GM12878 (cell line): Measurements from ENCODE around the gene COX4I2. TPM values are rescaled to one million over a fixed set of nuclear protein-coding genes. Genes with fewer than 3 reads are reported as not detected.

ENCODE experiments used
- ATAC-seq: fragments of 200-7000 bp; cut with Tn5 transposase; 3 replicates; pipeline ENCODE4 v1.9.1; 2020; ENCODE audit warnings: mild to moderate bottlenecking, moderate library complexity
- BruUV-seq: library from RNA; stranded (reverse); fragments of 400-500 nt; replicated peaks from 2 replicates; lab custom pipeline; 2021; lab: Mats Ljungman, UMichigan
- CTCF ChIA-PET: fragments of 300-600 bp; sonication (Branson Sonifier 250); formaldehyde crosslinking; extraction: SDS; loops from one replicate; lab custom pipeline; 2021; ENCODE audit warnings: inconsistent platforms; lab: Yijun Ruan, JAX
- POLR2A ChIA-PET: fragments of 350-600 bp; formaldehyde crosslinking; extraction: SDS; loops from one replicate; lab custom pipeline; 2021; ENCODE audit warnings: inconsistent platforms; lab: Charles Lee
- RAD21 ChIA-PET: fragments of 300-600 bp; sonication (Branson Sonifier 250); formaldehyde crosslinking; loops from one replicate; lab custom pipeline; 2023; ENCODE audit warnings: antibody characterized with exemption; ENCODE audit not compliant: unreplicated experiment; lab: Charles Lee
- SMC1A ChIA-PET: fragments of 300-600 bp; sonication (Branson Sonifier 250); formaldehyde crosslinking; loops from one replicate; lab custom pipeline; 2023; ENCODE audit not compliant: unreplicated experiment, uncharacterized antibody; lab: Charles Lee
- DNase-seq: peaks from one replicate; pipeline ENCODE4 v3.0.0-alpha.2; 2011; ENCODE audit warnings: low read depth, low spot score
- FAIRE-seq: peaks from 3 replicates; lab custom pipeline; 2011; peaks lifted over from hg19 to GRCh38; lab: Jason Lieb, UNC
- H2AFZ ChIP-seq: 2 replicates; pipeline ENCODE4 v1.6.0; 2011; ENCODE audit warnings: low read depth, low read length, control low read depth; ENCODE audit not compliant: control insufficient read depth
- H3K27ac ChIP-seq: 2 replicates; pipeline ENCODE4 v1.5.1; 2011; ENCODE audit warnings: control low read depth; ENCODE audit not compliant: control insufficient read depth, insufficient read depth
- H3K27me3 ChIP-seq, 2 experiments: replicated peaks in 1 of 2; 2 replicates each; pipeline versions ENCODE4 v1.6.0 to v1.6.1; 2011; ENCODE audit warnings: low read length in 1 of 2; ENCODE audit not compliant: control insufficient read depth in 2 of 2, insufficient read depth in 2 of 2
- H3K36me3 ChIP-seq, 2 experiments: 2 replicates each; pipeline ENCODE4 v1.5.1; 2011; ENCODE audit warnings: low read length in 1 of 2; ENCODE audit not compliant: control insufficient read depth in 2 of 2, insufficient read depth in 2 of 2
- H3K4me1 ChIP-seq: 2 replicates; pipeline ENCODE4 v1.6.1; 2011; ENCODE audit warnings: mild to moderate bottlenecking, low read length, moderate library complexity, mixed read lengths; ENCODE audit not compliant: control insufficient read depth, insufficient read depth
- H3K4me2 ChIP-seq: 2 replicates; pipeline ENCODE4 v1.6.0; 2011; ENCODE audit warnings: control low read depth; ENCODE audit not compliant: control insufficient read depth, insufficient read depth
- H3K4me3 ChIP-seq: fragments of 200-600 bp; sonication (generic); 2 replicates; pipeline ENCODE4 v1.5.1; 2016
- H3K79me2 ChIP-seq: 2 replicates; pipeline ENCODE4 v1.6.0; 2011; ENCODE audit warnings: low read length; ENCODE audit not compliant: control insufficient read depth, insufficient read depth
- H3K9ac ChIP-seq: 2 replicates; pipeline ENCODE4 v1.8.0; 2011; ENCODE audit warnings: low read length, control low read depth, mixed read lengths; ENCODE audit not compliant: control insufficient read depth, insufficient read depth
- H3K9me3 ChIP-seq: replicated peaks from 3 replicates; pipeline ENCODE4 v1.5.1; 2011; ENCODE audit warnings: mild to moderate bottlenecking, low read length; ENCODE audit not compliant: control insufficient read depth, insufficient read depth
- H4K20me1 ChIP-seq: 2 replicates; pipeline ENCODE4 v1.6.0; 2011; ENCODE audit not compliant: control insufficient read depth, insufficient read depth
- CBX5 ChIP-seq: sonication (generic); IDR thresholded peaks from 2 replicates; pipeline ENCODE4 v1.6.1; 2016; ENCODE audit warnings: low read depth, moderate library complexity, mild to moderate bottlenecking, inconsistent platforms
- KAT2A ChIP-seq: conservative IDR thresholded peaks from 2 replicates; pipeline ENCODE4 v1.6.1; 2011; ENCODE audit warnings: low read depth, low read length; ENCODE audit not compliant: control insufficient read depth
- NFYB ChIP-seq: IDR thresholded peaks from 2 replicates; pipeline ENCODE4 v1.6.1; 2011; ENCODE audit warnings: low read depth, mild to moderate bottlenecking, low read length, improper control_type of control experiment, moderate library complexity; ENCODE audit not compliant: insufficient read depth
- NR2F1 ChIP-seq: fragments of 450-650 bp; conservative IDR thresholded peaks from 2 replicates; pipeline ENCODE4 v1.6.1; 2017; ENCODE audit warnings: mild to moderate bottlenecking
- PRDM15 ChIP-seq: fragments of 450-650 bp; formaldehyde crosslinking; IDR thresholded peaks from 2 replicates; pipeline ENCODE4 v1.4.0; 2020; ENCODE audit warnings: mild to moderate bottlenecking, moderate library complexity
- RUNX3 ChIP-seq: IDR thresholded peaks from 2 replicates; pipeline ENCODE4 v1.6.1; 2012; ENCODE audit warnings: low read length, inconsistent platforms
- STAT3 ChIP-seq: IDR thresholded peaks from 2 replicates; pipeline ENCODE4 v1.6.1; 2011; ENCODE audit warnings: low read depth, low read length, improper control_type of control experiment
- WGBS: methylation state at CpG from one replicate; pipeline ENCODE4 v1.1.6; 2016; ENCODE audit warnings: low lambda C conversion rate; ENCODE audit not compliant: insufficient replicate concordance, insufficient coverage; ENCODE audit errors: missing lambda C conversion rate; 5-methylcytosine and 5-hydroxymethylcytosine counted together
- in situ Hi-C: fragments of 300-500 bp; cut with MboI; formaldehyde crosslinking; loops from 9 replicates; pipeline ENCODE4 v1.14.3; 2018; ENCODE audit warnings: mixed read lengths
- intact Hi-C: fragments of 100-400 bp; cut with micrococcal nuclease; formaldehyde crosslinking; loops from one replicate; pipeline ENCODE4 v1.14.2; 2022; ENCODE audit not compliant: unreplicated experiment
- polyA plus RNA-seq, 11 experiments: library from polyadenylated mRNA; depleted of rRNA in 4 of 11; unstranded in 6 of 11; stranded (reverse) in 5 of 11; fragments of >200 nt; fragmentation: Nextera tagmentation in 4 of 11; fragmentation: Illumina TruSeq in 1 of 11; extraction: Ambion mirVana in 4 of 11; extraction: Trizol in 1 of 11; gene quantifications; 1 replicate in 1 of 11; 2 replicates in 10 of 11; pipeline versions ENCODE4 v1.2.1 to v1.2.3, GENCODE V29; 2011 to 2016; ENCODE audit warnings: inconsistent platforms in 2 of 11, missing spikeins in 2 of 11, low read depth in 1 of 11
- total RNA-seq, 4 experiments: library from RNA; depleted of rRNA in 3 of 4; stranded (reverse); fragments of >200 nt in 3 of 4; fragmentation: Illumina TruSeq in 1 of 4; extraction: Trizol in 1 of 4; gene quantifications; 2 replicates each; pipeline versions ENCODE4 v1.2.1 to v1.2.3, GENCODE V29; 2013 to 2021
- TF ChIP-seq, protein P1 (sequence below): fragments of 450-650 bp; IDR thresholded peaks from 2 replicates; pipeline ENCODE4 v1.6.1; 2018; ENCODE audit warnings: borderline replicate concordance, mild to moderate bottlenecking; ENCODE audit not compliant: partially characterized antibody

COX4I2 gene
- total and polyA plus RNA-seq, 10 of the 15 experiments (the other 5 are each of a cell fraction or from before 2014, with no cell fraction given): not detected

- ChIA-PET CTCF (interaction anchor here (0.6 to 1.8 kb wide), 5 partner anchors 18 to 90 kb away, joined by 3 to 8 read pairs (median 4); no protein-coding TSS in a partner anchor), SMC1A (interaction anchor here (0.9 to 1.4 kb wide), 3 partner anchors 21 to 107 kb away, joined by 3 to 6 read pairs (median 3); no protein-coding TSS in a partner anchor), RAD21 (interaction anchor here (0.5 kb wide), 1 partner anchor 343 kb away, joined by 3 read pairs; no protein-coding TSS in a partner anchor), POLR2A (interaction anchor here (0.5 to 0.7 kb wide), 3 partner anchors 9 to 102 kb away, joined by 4 to 5 read pairs (median 4); no protein-coding TSS in a partner anchor)
- no peak for FAIRE-seq
- H3K4me3 ChIP-seq: no peak overlapping the region
- 61% methylated on average over 6 of the region's 6 CpGs for WGBS
- H3K27ac ChIP-seq: no peak overlapping the region
- no peaks in the 10 kb centered on the region for H3K79me2 ChIP-seq
- no peaks in the 10 kb centered on the region for H3K36me3 ChIP-seq
- no peaks in the 10 kb centered on the region for H3K9me3 ChIP-seq
- H4K20me1 ChIP-seq: no peaks in the 10 kb centered on the region
- intact Hi-C loops: no loop called here
- peak; percentile 65 for ATAC-seq
- no peak for TF ChIP-seq STAT3
- peak; percentile 38; the same call in 1 of the 2 replicates for TF ChIP-seq RUNX3
- no peak for DNase-seq
- H3K27me3 ChIP-seq: no peaks in the 10 kb centered on the region
- H3K4me2 ChIP-seq: no peak overlapping the region
- in situ Hi-C loops: no loop called here
- H3K4me1 ChIP-seq: peaks cover 2% of the 10 kb centered on the region
- no peak overlapping the region for H3K9ac ChIP-seq
- no peak overlapping the region for H2AFZ ChIP-seq
- no TSS peak for BruUV-seq
Observed at GRCh38 chr20:31641391-31641790, 3.7 kb downstream of the COX4I2 start.

- POLR2A ChIA-PET: interaction anchor here (1.3 kb wide), 1 partner anchor 81 kb away, joined by 3 read pairs; no protein-coding TSS in a partner anchor
- H3K79me2 ChIP-seq: no peaks in the 10 kb centered on the region
- intact Hi-C loops (no loop called here), in situ Hi-C loops (no loop called here)
- H3K27ac ChIP-seq: no peak overlapping the region
- H4K20me1 ChIP-seq: no peaks in the 10 kb centered on the region
- SMC1A ChIA-PET: no interaction called here
- H3K27me3 ChIP-seq: no peaks in the 10 kb centered on the region
- H3K9me3 ChIP-seq: no peaks in the 10 kb centered on the region
- H3K4me1 ChIP-seq: peaks cover 2% of the 10 kb centered on the region
- no peak for DNase-seq
- H3K4me2 ChIP-seq: no peak overlapping the region
- RAD21 ChIA-PET: interaction anchor here (1.1 kb wide), 1 partner anchor 80 kb away, joined by 3 read pairs; no protein-coding TSS in a partner anchor
- CTCF ChIA-PET: interaction anchor here (0.8 to 2.7 kb wide), 4 partner anchors 8 to 30 kb away, joined by 3 to 14 read pairs (median 3); no protein-coding TSS in a partner anchor
- no peak overlapping the region for H2AFZ ChIP-seq
- no peak for FAIRE-seq
- no peak overlapping the region for H3K9ac ChIP-seq
- no peak for ATAC-seq
- no peak overlapping the region for H3K4me3 ChIP-seq
- no peaks in the 10 kb centered on the region for H3K36me3 ChIP-seq
- BruUV-seq: no TSS peak
- WGBS: 92% methylated on average over 1 of the region's 1 CpG
- no peak for TF ChIP-seq NR2F1
- TF ChIP-seq, protein P1, sequence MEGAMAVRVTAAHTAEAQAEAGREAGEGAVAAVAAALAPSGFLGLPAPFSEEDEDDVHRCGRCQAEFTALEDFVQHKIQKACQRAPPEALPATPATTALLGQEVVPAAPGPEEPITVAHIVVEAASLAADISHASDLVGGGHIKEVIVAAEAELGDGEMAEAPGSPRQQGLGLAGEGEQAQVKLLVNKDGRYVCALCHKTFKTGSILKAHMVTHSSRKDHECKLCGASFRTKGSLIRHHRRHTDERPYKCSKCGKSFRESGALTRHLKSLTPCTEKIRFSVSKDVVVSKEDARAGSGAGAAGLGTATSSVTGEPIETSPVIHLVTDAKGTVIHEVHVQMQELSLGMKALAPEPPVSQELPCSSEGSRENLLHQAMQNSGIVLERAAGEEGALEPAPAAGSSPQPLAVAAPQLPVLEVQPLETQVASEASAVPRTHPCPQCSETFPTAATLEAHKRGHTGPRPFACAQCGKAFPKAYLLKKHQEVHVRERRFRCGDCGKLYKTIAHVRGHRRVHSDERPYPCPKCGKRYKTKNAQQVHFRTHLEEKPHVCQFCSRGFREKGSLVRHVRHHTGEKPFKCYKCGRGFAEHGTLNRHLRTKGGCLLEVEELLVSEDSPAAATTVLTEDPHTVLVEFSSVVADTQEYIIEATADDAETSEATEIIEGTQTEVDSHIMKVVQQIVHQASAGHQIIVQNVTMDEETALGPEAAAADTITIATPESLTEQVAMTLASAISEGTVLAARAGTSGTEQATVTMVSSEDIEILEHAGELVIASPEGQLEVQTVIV: no peak
- no peak for TF ChIP-seq CBX5
- no peak for TF ChIP-seq PRDM15
- TF ChIP-seq KAT2A: no peak
- no peak for TF ChIP-seq NFYB
Observed at GRCh38 chr20:31642837-31643236, 5.1 kb downstream of the COX4I2 start.
